ENCODE measurements around the gene SBNO1.

- TF ChIP-seq POLR2A (IDR thresholded peaks at IDR 0.05; ENCODE audit: low read length) = no peak
- no peak for TF ChIP-seq GATA1 (IDR thresholded peaks at IDR 0.05; ENCODE audit: low read depth, low read length)
Measured at GRCh38 chr12:123283461-123283860, 81.2 kb downstream of the SBNO1 start.

All from erythroblast (primary cell).